Gastrocnemius medialis (tissue), 4 donors: ENCODE measurements around the gene RAB3D. TPM values are rescaled to one million over a fixed set of nuclear protein-coding genes. Genes with fewer than 3 reads are reported as not detected.
"Not testable (repeated sequence)": the region's sequence is repeated elsewhere in the genome, so short reads cannot be mapped to it uniquely, and the experiment has no call there.

Experiments
- ATAC-seq, 2 donors: fragments of 150-250 bp; one replicate each; pipeline ENCODE4 v1.9.1; 2016
- DNase-seq, 2 donors: peaks; one replicate each; pipeline ENCODE4 v3.0.0-alpha.2; 2019
- H3K27ac ChIP-seq, 4 donors: fragments of 200-600 bp; sonication (generic); 1 replicate in 1 of 4; 2 replicates in 3 of 4; pipeline ENCODE4 v1.5.1; 2016 to 2018; ENCODE audit warnings: mild to moderate bottlenecking in 2 of 4, moderate library complexity in 1 of 4
- H3K27me3 ChIP-seq, 3 donors: fragments of 200-600 bp; sonication (generic) in 2 of 3; 1 replicate in 1 of 3; 2 replicates in 2 of 3; pipeline versions ENCODE4 v1.5.1 to v1.6.0; 2016 to 2019; ENCODE audit warnings: mild to moderate bottlenecking in 1 of 3, moderate library complexity in 1 of 3
- H3K36me3 ChIP-seq, 2 donors: fragments of 200-600 bp; sonication (generic) in 1 of 2; one replicate each; pipeline ENCODE4 v1.5.1; 2017 to 2018
- H3K4me1 ChIP-seq, 2 donors: fragments of 200-600 bp; sonication (generic) in 1 of 2; one replicate each; pipeline ENCODE4 v1.5.1; 2016 to 2017; ENCODE audit warnings: mild to moderate bottlenecking in 2 of 2
- H3K4me3 ChIP-seq, 4 donors: fragments of 200-600 bp; sonication (generic) in 3 of 4; 1 replicate in 1 of 4; 2 replicates in 3 of 4; pipeline ENCODE4 v1.5.1; 2016 to 2019; ENCODE audit warnings: mild to moderate bottlenecking in 2 of 4
- H3K9me3 ChIP-seq, 3 donors: fragments of 200-600 bp; sonication (generic) in 2 of 3; 1 replicate in 1 of 3; 2 replicates in 2 of 3; pipeline ENCODE4 v1.5.1; 2016 to 2019
- POLR2A ChIP-seq, 2 donors: fragments of 450-650 bp; IDR thresholded peaks; one replicate each; pipeline ENCODE4 v1.6.1; 2017; ENCODE audit warnings: antibody characterized with exemption in 2 of 2, mild to moderate bottlenecking in 2 of 2, moderate library complexity in 2 of 2
- in situ Hi-C, 4 donors: fragments of 200-750 bp; cut with MboI; loops; one replicate each; pipeline versions ENCODE4 v1.15.0 to v1.8.0; 2017; ENCODE audit warnings: low sequenced_read_pairs in 4 of 4
- intact Hi-C: fragments of 100-400 bp; cut with DNase I; formaldehyde crosslinking; loops from one replicate; pipeline ENCODE4 v1.15.1; 2023; ENCODE audit warnings: low total_unique reads
- total RNA-seq, 4 donors: library from RNA; depleted of rRNA; stranded (reverse); fragments of >200 nt; gene quantifications; one replicate each; pipeline versions ENCODE4 v1.1.0 to v1.2.3, GENCODE V29; 2016
- TF ChIP-seq, protein P1 (sequence below), 5 experiments: fragments of 450-650 bp in 3 of 5; fragments of 200-600 bp in 2 of 5; sonication (generic) in 2 of 5; IDR thresholded peaks in 4 of 5; conservative IDR thresholded peaks in 1 of 5; 1 replicate in 4 of 5; 2 replicates in 1 of 5; pipeline ENCODE4 v1.5.1; 2016 to 2019; ENCODE audit warnings: antibody characterized with exemption in 5 of 5, mild to moderate bottlenecking in 3 of 5, moderate library complexity in 3 of 5

Gene RAB3D
- total RNA-seq, 4 donors from 2014 or later: 1.5 to 3.9 (median 2.4) TPM

DNA sequence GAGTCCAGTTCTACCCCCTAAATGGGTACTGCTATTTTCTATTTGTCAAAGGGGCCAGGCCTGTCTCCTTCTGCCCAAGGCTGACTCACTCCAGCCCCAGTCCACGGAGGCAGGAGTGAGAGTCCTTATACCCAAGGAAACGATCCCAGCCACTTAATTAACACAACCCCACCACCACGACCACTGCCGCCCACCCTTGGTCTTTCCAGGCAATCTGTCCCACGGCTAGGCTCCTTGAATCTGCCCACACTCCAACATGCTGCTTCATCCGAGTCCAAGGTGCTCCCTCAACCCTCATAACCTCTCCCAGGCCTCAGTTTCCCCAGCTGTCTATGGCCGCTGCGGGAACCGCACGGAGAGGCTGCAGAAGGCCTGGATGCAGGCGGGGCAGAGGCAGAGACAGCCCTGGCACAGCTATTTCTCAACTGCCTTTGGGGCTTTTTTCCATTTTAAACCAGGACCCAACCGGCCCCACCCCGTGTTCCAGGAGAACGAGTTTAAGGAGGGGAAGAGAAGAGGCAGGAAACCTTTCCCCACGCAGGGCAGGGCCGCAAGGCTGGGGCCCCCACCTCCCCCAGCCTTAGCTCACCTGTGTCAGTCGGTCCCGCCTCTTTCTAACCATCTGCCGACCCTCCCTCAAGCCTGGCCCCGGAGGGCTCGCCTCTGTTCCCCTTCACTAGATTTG is 746 bp downstream of the RAB3D start:
- Histone ChIP-seq H3K4me1 (peaks cover 5 to 12% of the 10 kb centered on the region in 2 donors), H3K27me3 (no peaks in the 10 kb centered on the region), H3K36me3 (peaks cover 0 to 44% of the 10 kb centered on the region in 2 donors), H3K4me3 (peak overlapping the region; percentile 63 to 73 (median 66)), H3K9me3 (no peaks in the 10 kb centered on the region), H3K27ac (peak overlapping the region; percentile 63 to 77 (median 72))
- intact Hi-C loops: no loop called here
- ATAC-seq (peak in 1 of 2 donors; percentile 19), DNase-seq (no peak)
- no peak for TF ChIP-seq POLR2A (IDR thresholded peaks at IDR 0.05)
- TF ChIP-seq, protein P1, sequence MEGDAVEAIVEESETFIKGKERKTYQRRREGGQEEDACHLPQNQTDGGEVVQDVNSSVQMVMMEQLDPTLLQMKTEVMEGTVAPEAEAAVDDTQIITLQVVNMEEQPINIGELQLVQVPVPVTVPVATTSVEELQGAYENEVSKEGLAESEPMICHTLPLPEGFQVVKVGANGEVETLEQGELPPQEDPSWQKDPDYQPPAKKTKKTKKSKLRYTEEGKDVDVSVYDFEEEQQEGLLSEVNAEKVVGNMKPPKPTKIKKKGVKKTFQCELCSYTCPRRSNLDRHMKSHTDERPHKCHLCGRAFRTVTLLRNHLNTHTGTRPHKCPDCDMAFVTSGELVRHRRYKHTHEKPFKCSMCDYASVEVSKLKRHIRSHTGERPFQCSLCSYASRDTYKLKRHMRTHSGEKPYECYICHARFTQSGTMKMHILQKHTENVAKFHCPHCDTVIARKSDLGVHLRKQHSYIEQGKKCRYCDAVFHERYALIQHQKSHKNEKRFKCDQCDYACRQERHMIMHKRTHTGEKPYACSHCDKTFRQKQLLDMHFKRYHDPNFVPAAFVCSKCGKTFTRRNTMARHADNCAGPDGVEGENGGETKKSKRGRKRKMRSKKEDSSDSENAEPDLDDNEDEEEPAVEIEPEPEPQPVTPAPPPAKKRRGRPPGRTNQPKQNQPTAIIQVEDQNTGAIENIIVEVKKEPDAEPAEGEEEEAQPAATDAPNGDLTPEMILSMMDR (IDR thresholded peaks at IDR 0.05 in 4 of 5, conservative IDR thresholded peaks at IDR 0.05 in 1 of 5): no peak
- in situ Hi-C loops: no loop called here

DNA sequence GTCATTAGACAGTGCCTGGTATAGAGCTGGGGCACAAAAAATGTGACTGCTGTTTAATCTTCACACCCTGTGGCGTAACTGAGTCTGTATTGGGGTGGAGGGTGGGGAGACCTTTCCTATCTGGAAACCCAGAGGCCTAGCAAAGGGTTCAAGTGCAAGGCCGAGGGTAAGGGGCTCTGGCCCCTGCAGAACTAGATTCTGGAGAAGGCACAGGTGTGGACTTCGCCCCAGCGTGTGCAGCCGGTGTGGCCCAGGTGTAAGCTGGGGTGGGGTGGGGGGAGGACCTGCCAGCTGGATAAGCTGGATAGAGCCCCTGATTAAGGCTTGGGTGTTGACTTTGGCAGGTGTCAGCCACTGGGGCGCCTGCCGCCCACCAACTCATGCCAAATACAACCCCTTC is 1.3 kb downstream of the RAB3D start:
- Histone ChIP-seq H3K4me3 (no peak overlapping the region), H3K27me3 (no peaks in the 10 kb centered on the region), H3K9me3 (no peaks in the 10 kb centered on the region), H3K27ac (no peak overlapping the region), H3K4me1 (peaks cover 5 to 12% of the 10 kb centered on the region in 2 donors), H3K36me3 (peaks cover 0 to 50% of the 10 kb centered on the region in 2 donors)
- DNase-seq: no peak
- no peak for ATAC-seq
- intact Hi-C loops (no loop called here), in situ Hi-C loops (no loop called here)
- TF ChIP-seq POLR2A (IDR thresholded peaks at IDR 0.05): no peak
- TF ChIP-seq, protein P1 (IDR thresholded peaks at IDR 0.05 in 4 of 5, conservative IDR thresholded peaks at IDR 0.05 in 1 of 5): no peak

DNA sequence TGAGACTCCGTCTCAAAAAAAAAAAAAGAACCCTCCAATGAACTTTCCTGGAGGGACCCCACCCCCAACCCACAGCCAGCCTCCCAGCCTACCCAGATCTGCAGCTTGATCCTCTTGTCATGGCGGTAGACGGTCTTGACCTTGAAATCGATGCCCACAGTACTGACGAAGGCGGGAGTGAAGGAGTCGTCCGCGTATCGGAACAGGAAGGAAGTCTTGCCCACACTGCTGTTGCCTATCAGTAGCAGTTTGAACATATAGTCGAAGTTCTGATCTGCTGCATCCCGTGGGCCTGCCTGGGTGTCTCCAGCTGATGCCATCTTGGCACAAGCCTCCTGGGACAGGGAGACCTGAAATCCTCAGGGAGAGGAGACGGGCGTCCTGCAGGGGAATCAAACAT is 2.4 kb downstream of the RAB3D start:
- Histone ChIP-seq H3K36me3 (peaks cover 0 to 49% of the 10 kb centered on the region in 2 donors), H3K9me3 (no peaks in the 10 kb centered on the region), H3K4me1 (peaks cover 5 to 12% of the 10 kb centered on the region in 2 donors), H3K4me3 (no peak overlapping the region), H3K27ac (no peak overlapping the region), H3K27me3 (no peaks in the 10 kb centered on the region)
- TF ChIP-seq, protein P1 (IDR thresholded peaks at IDR 0.05 in 4 of 5, conservative IDR thresholded peaks at IDR 0.05 in 1 of 5): no peak
- no peak for TF ChIP-seq POLR2A (IDR thresholded peaks at IDR 0.05)
- in situ Hi-C loops (no loop called here), intact Hi-C loops (no loop called here)
- no peak for DNase-seq
- ATAC-seq: no peak

DNA sequence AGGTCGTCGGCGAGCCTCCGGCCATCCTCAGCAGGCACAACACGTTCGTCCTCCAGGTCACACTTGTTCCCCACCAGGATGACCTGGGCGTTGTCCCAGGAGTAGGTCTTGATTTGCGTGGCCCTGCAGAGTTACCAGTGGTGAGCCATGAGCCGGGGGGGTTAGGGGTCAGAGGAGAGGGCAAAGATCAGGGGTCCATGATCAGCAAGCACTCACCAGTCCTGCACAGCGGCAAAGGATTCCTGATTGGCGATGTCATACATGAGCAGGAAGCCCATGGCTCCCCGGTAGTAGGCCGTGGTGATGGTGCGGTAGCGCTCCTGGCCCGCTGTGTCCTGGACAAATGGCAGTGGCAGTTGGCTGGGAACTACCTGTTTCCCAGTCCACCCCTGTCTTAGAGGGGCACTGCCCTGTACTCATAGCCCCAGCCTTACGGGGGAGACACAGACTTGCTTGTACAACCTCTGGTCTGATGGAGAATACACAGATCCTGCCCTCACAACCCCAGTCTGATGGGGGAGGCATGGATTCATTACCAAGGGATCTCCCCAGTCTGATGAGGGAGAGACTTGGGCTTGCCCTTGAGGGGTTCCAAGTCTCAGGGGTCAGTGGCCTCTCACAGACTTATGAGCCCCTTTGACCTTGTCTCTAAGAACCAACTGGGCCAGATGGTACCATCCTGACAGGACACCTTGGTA is 3.9 kb downstream of the RAB3D start:
- Histone ChIP-seq H3K4me3 (no peak overlapping the region), H3K9me3 (no peaks in the 10 kb centered on the region), H3K27ac (no peak overlapping the region), H3K4me1 (peaks cover 5 to 12% of the 10 kb centered on the region in 2 donors), H3K27me3 (no peaks in the 10 kb centered on the region), H3K36me3 (peaks cover 0 to 45% of the 10 kb centered on the region in 2 donors)
- TF ChIP-seq POLR2A (IDR thresholded peaks at IDR 0.05): no peak
- TF ChIP-seq, protein P1 (IDR thresholded peaks at IDR 0.05 in 4 of 5, conservative IDR thresholded peaks at IDR 0.05 in 1 of 5): no peak
- no peak for ATAC-seq
- DNase-seq: no peak
- in situ Hi-C loops: no loop called here
- intact Hi-C loops: no loop called here

DNA sequence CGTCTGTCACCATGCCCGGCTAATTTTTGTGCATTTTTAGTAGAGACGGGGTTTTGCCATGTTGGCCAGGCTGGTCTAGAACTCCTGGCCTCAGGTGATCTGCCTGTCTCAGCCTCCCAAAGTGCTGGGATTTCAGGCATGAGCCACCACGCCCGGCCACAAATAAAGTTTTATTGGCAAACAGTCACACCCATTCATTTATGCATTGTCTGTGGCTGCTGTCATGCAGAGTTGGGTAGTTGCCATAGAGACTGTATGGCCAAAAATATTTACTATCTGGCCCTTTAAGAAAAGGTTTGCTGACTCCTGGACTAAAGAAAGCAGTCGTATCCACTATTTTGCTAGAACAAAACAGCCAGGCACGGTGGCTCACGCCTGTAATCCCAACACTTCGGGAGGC is 5.6 kb downstream of the RAB3D start:
- intact Hi-C loops, H3K9me3 ChIP-seq, H3K4me1 ChIP-seq, H3K27ac ChIP-seq, H3K4me3 ChIP-seq, in situ Hi-C loops, ATAC-seq, H3K27me3 ChIP-seq, DNase-seq: not testable (repeated sequence)
- peaks cover 0 to 56% of the 10 kb centered on the region in 2 donors for H3K36me3 ChIP-seq
